ENCODE measurements around the gene UBXN10. TPM values are rescaled to one million over a fixed set of nuclear protein-coding genes. Genes with fewer than 3 reads are reported as not detected.

The UBXN10 gene
- total RNA-seq, 2 experiments from 2014 or later: 0.22 to 0.44 TPM

- no peaks in the 10 kb centered on the region for H3K4me1 ChIP-seq (ENCODE audit: insufficient read depth, low read length)
- intact Hi-C loops (cut with DNase I, micrococcal nuclease): no loop called here
- no peaks in the 10 kb centered on the region for H3K36me3 ChIP-seq (ENCODE audit: insufficient read depth, low read length)
- ATAC-seq (ENCODE audit: poor library complexity) (no peak), DNase-seq (no peak)
- H3K27me3 Mint-ChIP-seq: peaks cover 20% of the 10 kb centered on the region
- no peaks in the 10 kb centered on the region for H3K9me3 ChIP-seq (ENCODE audit: control insufficient read depth in 1 of 2, insufficient read depth in 1 of 2, low read length in 2 of 2)
- H3K27me3 ChIP-seq (ENCODE audit: control insufficient read depth in 1 of 2, insufficient read depth in 2 of 2, low read length in 2 of 2): peaks cover 0 to 12% of the 10 kb centered on the region in 2 experiments
- no peaks in the 10 kb centered on the region for H3K4me1 Mint-ChIP-seq (ENCODE audit: low read depth)
- ChIA-PET CTCF (no interaction called here), POLR2A (no interaction called here)
- TF ChIP-seq CTCF (IDR thresholded peaks at IDR 0.05): no peak
- H3K36me3 Mint-ChIP-seq (ENCODE audit: low read depth): no peaks in the 10 kb centered on the region
- no peaks in the 10 kb centered on the region for H3K9me3 Mint-ChIP-seq
- H3K4me3 ChIP-seq (ENCODE audit: low read length): no peak overlapping the region
- no peak overlapping the region for H3K27ac ChIP-seq (ENCODE audit: low read depth in 1 of 2, low read length in 2 of 2)
- H3K27ac Mint-ChIP-seq: no peak overlapping the region
- no peak overlapping the region for H3K4me3 Mint-ChIP-seq
These were observed 48.3 kb upstream of the UBXN10 start for GRCh38 chr1:20137604-20138003.

DNA sequence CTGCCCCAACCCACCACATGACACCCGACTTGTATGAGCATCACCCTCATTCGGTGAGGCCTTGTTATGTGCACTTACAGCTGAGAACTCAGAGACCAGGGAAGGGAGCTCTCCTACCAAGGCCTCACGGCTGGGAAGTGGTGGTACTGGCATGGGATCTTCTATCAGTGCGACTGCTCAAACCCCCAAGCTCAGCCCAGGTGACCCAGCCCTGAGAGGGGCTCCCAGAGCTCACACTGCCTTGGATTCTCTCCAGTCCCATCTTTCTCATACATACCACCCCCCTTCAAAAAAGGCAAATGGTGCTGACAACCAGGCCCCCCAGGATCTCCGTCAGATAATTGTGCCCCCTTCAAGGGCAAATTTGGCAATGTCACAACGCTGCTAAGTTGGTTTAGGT is 47.5 kb upstream of the UBXN10 start:
- no peak overlapping the region for H3K4me3 Mint-ChIP-seq
- no peaks in the 10 kb centered on the region for H3K36me3 Mint-ChIP-seq (ENCODE audit: low read depth)
- H3K9me3 Mint-ChIP-seq: no peaks in the 10 kb centered on the region
- Histone ChIP-seq H3K27ac (ENCODE audit: low read depth in 1 of 2, low read length in 2 of 2) (no peak overlapping the region), H3K36me3 (ENCODE audit: insufficient read depth, low read length) (no peaks in the 10 kb centered on the region), H3K4me3 (ENCODE audit: low read length) (no peak overlapping the region), H3K9me3 (ENCODE audit: control insufficient read depth in 1 of 2, insufficient read depth in 1 of 2, low read length in 2 of 2) (no peaks in the 10 kb centered on the region), H3K4me1 (ENCODE audit: insufficient read depth, low read length) (no peaks in the 10 kb centered on the region), H3K27me3 (ENCODE audit: control insufficient read depth in 1 of 2, insufficient read depth in 2 of 2, low read length in 2 of 2) (peaks cover 0 to 12% of the 10 kb centered on the region in 2 experiments)
- no peak for ATAC-seq (ENCODE audit: poor library complexity)
- intact Hi-C loops (cut with DNase I, micrococcal nuclease): no loop called here
- H3K27me3 Mint-ChIP-seq: peaks cover 16% of the 10 kb centered on the region
- ChIA-PET POLR2A (no interaction called here), CTCF (no interaction called here)
- no peak overlapping the region for H3K27ac Mint-ChIP-seq
- no peak for TF ChIP-seq CTCF (IDR thresholded peaks at IDR 0.05)
- no peak for DNase-seq
- H3K4me1 Mint-ChIP-seq (ENCODE audit: low read depth): no peaks in the 10 kb centered on the region

GRCh38 chr1:20138961-20139550 is 46.8 kb upstream of the UBXN10 start, which contains the start of gene PLA2G2F:
Gene PLA2G2F (plus strand): TSS chr1:20139323. CDS start chr1:20139428, 105 bp downstream.
- no peaks in the 10 kb centered on the region for H3K9me3 ChIP-seq (ENCODE audit: control insufficient read depth in 1 of 2, insufficient read depth in 1 of 2, low read length in 2 of 2)
- DNase-seq: no peak

More at GRCh38 chr1:20138961-20139550, 46.8 kb upstream of the UBXN10 start, which contains the start of gene PLA2G2F:
- Histone ChIP-seq H3K27ac (ENCODE audit: low read depth in 1 of 2, low read length in 2 of 2) (no peak within 1 kb of the TSS), H3K4me1 (ENCODE audit: insufficient read depth, low read length) (no peaks in the 10 kb centered on the region), H3K36me3 (ENCODE audit: insufficient read depth, low read length) (no peaks in the 10 kb centered on the region), H3K4me3 (ENCODE audit: low read length) (no peak within 1 kb of the TSS), H3K27me3 (ENCODE audit: control insufficient read depth in 1 of 2, insufficient read depth in 2 of 2, low read length in 2 of 2) (peaks cover 0 to 11% of the 10 kb centered on the region in 2 experiments)
- ChIA-PET POLR2A (no interaction called here), CTCF (no interaction called here)
- ATAC-seq (ENCODE audit: poor library complexity): no peak
- TF ChIP-seq CTCF (IDR thresholded peaks at IDR 0.05): no peak
- Mint-ChIP-seq H3K4me3 (no peak within 1 kb of the TSS), H3K4me1 (ENCODE audit: low read depth) (no peaks in the 10 kb centered on the region), H3K36me3 (ENCODE audit: low read depth) (no peaks in the 10 kb centered on the region), H3K27me3 (peaks cover 16% of the 10 kb centered on the region), H3K9me3 (no peaks in the 10 kb centered on the region), H3K27ac (no peak within 1 kb of the TSS)
- intact Hi-C loops (cut with DNase I, micrococcal nuclease): no loop called here

Data from CD4-positive, alpha-beta T cell (primary cell).